H1 (cell line): ENCODE measurements around the gene LSM2.

Experiments used
- ASH2L ChIP-seq: fragments of 200-600, 300-600 bp; sonication (generic); IDR thresholded peaks from one replicate; pipeline ENCODE4 v1.7.1; 2017; ENCODE audit warnings: low read length
- CEBPB ChIP-seq: IDR thresholded peaks from 2 replicates; pipeline ENCODE4 v1.6.1; 2012; ENCODE audit warnings: low read depth, low read length
- EZH2 ChIP-seq: fragments of 200-600 bp; sonication (generic); IDR thresholded peaks from 2 replicates; pipeline ENCODE4 v1.7.1; 2012; ENCODE audit warnings: low read depth, mild to moderate bottlenecking, moderate library complexity, low read length, inconsistent platforms; ENCODE audit not compliant: severe bottlenecking
- GTF2F1 ChIP-seq: IDR thresholded peaks from 2 replicates; pipeline ENCODE4 v1.6.1; 2012; ENCODE audit warnings: low read depth, low read length, improper control_type of control experiment, borderline replicate concordance
- JUN ChIP-seq: IDR thresholded peaks from 2 replicates; pipeline ENCODE4 v1.6.1; 2011; ENCODE audit warnings: low read depth, mild to moderate bottlenecking, improper control_type of control experiment, low read length
- POLR2A ChIP-seq, 2 experiments: IDR thresholded peaks; 1 replicate in 1 of 2; 2 replicates in 1 of 2; pipeline ENCODE4 v1.6.1; 2011; ENCODE audit warnings: low read depth in 2 of 2, low read length in 2 of 2, mild to moderate bottlenecking in 2 of 2; ENCODE audit errors: control extremely low read depth in 1 of 2
- POLR2AphosphoS5 ChIP-seq: IDR thresholded peaks from 2 replicates; pipeline ENCODE4 v1.6.1; 2011; ENCODE audit warnings: low read depth, low read length
- TAF1 ChIP-seq: IDR thresholded peaks from 2 replicates; pipeline ENCODE4 v1.6.1; 2011; ENCODE audit warnings: mild to moderate bottlenecking, low read depth, low read length
- TCF12 ChIP-seq: IDR thresholded peaks from 2 replicates; pipeline ENCODE4 v1.6.1; 2011; ENCODE audit warnings: low read depth, mild to moderate bottlenecking, low read length
- YY1 ChIP-seq: IDR thresholded peaks from 2 replicates; pipeline ENCODE4 v1.6.1; 2011; ENCODE audit warnings: low read depth, mild to moderate bottlenecking, low read length
- ZNF274 ChIP-seq: IDR thresholded peaks from 2 replicates; pipeline ENCODE4 v1.7.0; 2012; ENCODE audit warnings: low read length, borderline replicate concordance; ENCODE audit errors: extremely low read depth
- TF ChIP-seq, protein P1 (sequence below), 3 experiments: IDR thresholded peaks; 1 replicate in 2 of 3; 2 replicates in 1 of 3; pipeline versions ENCODE4 v1.5.1 to v1.6.1; 2011; ENCODE audit warnings: low read length in 3 of 3, mild to moderate bottlenecking in 3 of 3, inconsistent platforms in 2 of 3, low read depth in 1 of 3, moderate library complexity in 1 of 3; ENCODE audit not compliant: insufficient read depth in 1 of 3; ENCODE audit errors: control extremely low read depth in 1 of 3

DNA sequence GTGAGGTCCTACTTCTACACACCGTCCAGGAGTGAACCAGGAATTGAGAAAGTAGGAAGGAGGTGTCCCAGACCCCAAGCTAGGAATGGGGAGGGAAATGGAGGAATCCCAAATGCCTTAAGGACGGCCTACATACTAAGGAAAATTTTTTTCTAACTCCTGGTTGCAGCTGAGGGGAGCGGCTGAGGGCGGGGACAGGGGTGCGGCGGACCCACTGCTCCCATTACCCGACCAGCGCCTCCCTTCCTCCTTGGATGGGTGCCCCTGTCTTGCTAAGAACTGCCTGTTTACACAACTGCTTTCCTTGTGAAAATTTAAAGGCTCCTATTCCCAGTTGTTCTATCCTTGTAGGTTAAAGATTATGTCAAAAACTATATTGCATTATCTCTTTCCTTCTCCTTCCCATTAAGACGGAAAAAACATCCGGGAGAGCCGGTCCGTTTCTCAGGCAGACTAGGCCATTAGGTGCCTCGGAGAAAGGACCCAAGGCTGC lies 20.1 kb upstream of the LSM2 start:
- TF ChIP-seq, protein P1, sequence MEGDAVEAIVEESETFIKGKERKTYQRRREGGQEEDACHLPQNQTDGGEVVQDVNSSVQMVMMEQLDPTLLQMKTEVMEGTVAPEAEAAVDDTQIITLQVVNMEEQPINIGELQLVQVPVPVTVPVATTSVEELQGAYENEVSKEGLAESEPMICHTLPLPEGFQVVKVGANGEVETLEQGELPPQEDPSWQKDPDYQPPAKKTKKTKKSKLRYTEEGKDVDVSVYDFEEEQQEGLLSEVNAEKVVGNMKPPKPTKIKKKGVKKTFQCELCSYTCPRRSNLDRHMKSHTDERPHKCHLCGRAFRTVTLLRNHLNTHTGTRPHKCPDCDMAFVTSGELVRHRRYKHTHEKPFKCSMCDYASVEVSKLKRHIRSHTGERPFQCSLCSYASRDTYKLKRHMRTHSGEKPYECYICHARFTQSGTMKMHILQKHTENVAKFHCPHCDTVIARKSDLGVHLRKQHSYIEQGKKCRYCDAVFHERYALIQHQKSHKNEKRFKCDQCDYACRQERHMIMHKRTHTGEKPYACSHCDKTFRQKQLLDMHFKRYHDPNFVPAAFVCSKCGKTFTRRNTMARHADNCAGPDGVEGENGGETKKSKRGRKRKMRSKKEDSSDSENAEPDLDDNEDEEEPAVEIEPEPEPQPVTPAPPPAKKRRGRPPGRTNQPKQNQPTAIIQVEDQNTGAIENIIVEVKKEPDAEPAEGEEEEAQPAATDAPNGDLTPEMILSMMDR (IDR thresholded peaks at IDR 0.05; ENCODE audit: control extremely low read depth in 1 of 3, insufficient read depth in 1 of 3, low read depth in 1 of 3, low read length in 3 of 3), result no peak
- TF ChIP-seq POLR2A (IDR thresholded peaks at IDR 0.05; ENCODE audit: control extremely low read depth in 1 of 2, low read depth in 2 of 2, low read length in 2 of 2) (peak in 1 of 2 experiments; percentile 30; a peak in 1 of 3 replicates), GTF2F1 (no peak), POLR2AphosphoS5 (no peak; the same call in 1 of the 2 replicates), YY1 (no peak), CEBPB (no peak), ZNF274 (no peak), EZH2 (no peak), TCF12 (no peak), ASH2L (no peak), JUN (no peak), TAF1 (0 out of 2 replicates have a peak, but pooled peaks have one; percentile 45)
